ENCODE measurements around the gene FOXM1.
"Not testable (repeated sequence)": the region's sequence is repeated elsewhere in the genome, so short reads cannot be mapped to it uniquely, and the experiment has no call there.

The FOXM1 gene

GRCh38 chr12:2886768-2887450 is 9.9 kb upstream of the FOXM1 start:
- DNase-seq (ENCODE audit: low read depth in 1 of 2, low spot score in 1 of 2), result no peak

- DNase-seq (ENCODE audit: low read depth in 1 of 2, low spot score in 1 of 2), result no peak
Observed at GRCh38 chr12:2884810-2885209, 7.8 kb upstream of the FOXM1 start.

GRCh38 chr12:2879853-2880252 is 2.9 kb upstream of the FOXM1 start:
- no peak for DNase-seq (ENCODE audit: low read depth in 1 of 2, low spot score in 1 of 2)

- no peak for DNase-seq (ENCODE audit: low read depth in 1 of 2, low spot score in 1 of 2)
Observed at GRCh38 chr12:2877953-2878732, 1.2 kb upstream of the FOXM1 start.

- DNase-seq (ENCODE audit: low read depth in 1 of 2, low spot score in 1 of 2), result no peak
Observed at GRCh38 chr12:2876431-2877046, 435 bp downstream of the FOXM1 start.

- not testable (repeated sequence) for DNase-seq (ENCODE audit: low read depth in 1 of 2, low spot score in 1 of 2)
Observed at GRCh38 chr12:2868986-2869632, 7.9 kb downstream of the FOXM1 start.

- no peak for DNase-seq (ENCODE audit: low read depth in 1 of 2, low spot score in 1 of 2)
Observed at GRCh38 chr12:2864198-2864597, 12.8 kb downstream of the FOXM1 start.

- not testable (repeated sequence) for DNase-seq (ENCODE audit: low read depth in 1 of 2, low spot score in 1 of 2)
Observed at GRCh38 chr12:2863402-2863801, 13.6 kb downstream of the FOXM1 start.

- DNase-seq (ENCODE audit: low read depth in 1 of 2, low spot score in 1 of 2), result no peak
Observed at GRCh38 chr12:2862876-2863275, 14.1 kb downstream of the FOXM1 start.

- no peak for DNase-seq (ENCODE audit: low read depth in 1 of 2, low spot score in 1 of 2)
Observed at GRCh38 chr12:2860170-2860569, 16.8 kb downstream of the FOXM1 start.

- DNase-seq (ENCODE audit: low read depth in 1 of 2, low spot score in 1 of 2), result no peak
Observed at GRCh38 chr12:2858944-2859421, 18.0 kb downstream of the FOXM1 start.

GRCh38 chr12:2858334-2858733 is 18.6 kb downstream of the FOXM1 start:
- no peak for DNase-seq (ENCODE audit: low read depth in 1 of 2, low spot score in 1 of 2)

- DNase-seq (ENCODE audit: low read depth in 1 of 2, low spot score in 1 of 2), result no peak
Observed at GRCh38 chr12:2857576-2857975, 19.4 kb downstream of the FOXM1 start.

- DNase-seq (ENCODE audit: low read depth in 1 of 2, low spot score in 1 of 2), result no peak
Observed at GRCh38 chr12:2857021-2857431, 19.9 kb downstream of the FOXM1 start, which contains the start of gene TEX52. TSS of gene TEX52 (minus strand) at chr12:2857039. CDS start at chr12:2857026, 13 bp downstream.

- DNase-seq (ENCODE audit: low read depth in 1 of 2, low spot score in 1 of 2), result no peak
Observed at GRCh38 chr12:2856051-2856450, 20.9 kb downstream of the FOXM1 start.

- DNase-seq (ENCODE audit: low read depth in 1 of 2, low spot score in 1 of 2), result no peak
Observed at GRCh38 chr12:2855546-2855945, 21.4 kb downstream of the FOXM1 start.

- no peak for DNase-seq (ENCODE audit: low read depth in 1 of 2, low spot score in 1 of 2)
Observed at GRCh38 chr12:2854669-2855453, 22.1 kb downstream of the FOXM1 start.

- DNase-seq (ENCODE audit: low read depth in 1 of 2, low spot score in 1 of 2), result peak; percentile 6 to 9
Observed at GRCh38 chr12:2853626-2854025, 23.3 kb downstream of the FOXM1 start.

GRCh38 chr12:2851931-2852330 is 25.0 kb downstream of the FOXM1 start:
- DNase-seq (ENCODE audit: low read depth in 1 of 2, low spot score in 1 of 2), result no peak

GRCh38 chr12:2845280-2845679 is 31.7 kb downstream of the FOXM1 start:
- DNase-seq (ENCODE audit: low read depth in 1 of 2, low spot score in 1 of 2), result no peak

GRCh38 chr12:2844786-2845185 is 32.2 kb downstream of the FOXM1 start:
- no peak for DNase-seq (ENCODE audit: low read depth in 1 of 2, low spot score in 1 of 2)
